Right lobe of liver (tissue), 6 donors: ENCODE data around the gene EXOC4. TPM values are rescaled to one million over a fixed set of nuclear protein-coding genes. Genes with fewer than 3 reads are reported as not detected.

Source experiments
- ATAC-seq, 4 donors: fragments of 200-7000 bp; cut with Tn5 transposase; one replicate each; pipeline ENCODE4 v1.9.1; 2020; ENCODE audit warnings: mild to moderate bottlenecking in 4 of 4, moderate library complexity in 4 of 4
- DNase-seq, 3 donors: peaks; one replicate each; pipeline ENCODE4 v3.0.0-alpha.2; 2020
- H3K27ac ChIP-seq, 3 donors: fragments of 200-600 bp; one replicate each; pipeline ENCODE4 v1.8.0; 2022
- H3K27me3 ChIP-seq, 2 donors: fragments of 200-600 bp; one replicate each; pipeline ENCODE4 v1.8.0; 2022
- H3K36me3 ChIP-seq, 4 donors: fragments of 200-600 bp; sonication (generic) in 1 of 4; one replicate each; pipeline versions ENCODE4 v1.5.1 to v1.8.0; 2017 to 2022; ENCODE audit warnings: control low read depth in 1 of 4
- H3K4me1 ChIP-seq, 4 donors: fragments of 200-600 bp; sonication (generic) in 1 of 4; one replicate each; pipeline versions ENCODE4 v1.5.1 to v1.8.0; 2017 to 2022; ENCODE audit warnings: control low read depth in 1 of 4
- H3K4me3 ChIP-seq, 3 donors: fragments of 200-600 bp; one replicate each; pipeline ENCODE4 v1.8.0; 2022
- H3K9me3 ChIP-seq, 4 donors: fragments of 200-600 bp; sonication (generic) in 1 of 4; one replicate each; pipeline versions ENCODE4 v1.5.1 to v1.8.0; 2017 to 2022; ENCODE audit warnings: control low read depth in 1 of 4
- POLR2A ChIP-seq: fragments of 450-650 bp; IDR thresholded peaks from one replicate; pipeline ENCODE4 v1.6.1; 2017; ENCODE audit warnings: antibody characterized with exemption, mild to moderate bottlenecking
- WGBS: methylation state at CpG from one replicate; pipeline ENCODE4 v1.1.6; 2018; ENCODE audit warnings: low coverage, low lambda C conversion rate; ENCODE audit not compliant: insufficient coverage; ENCODE audit errors: missing lambda C conversion rate; 5-methylcytosine and 5-hydroxymethylcytosine counted together
- intact Hi-C, 2 donors: fragments of 100-400 bp; cut with DNase I; formaldehyde crosslinking; loops; one replicate each; pipeline versions ENCODE4 v1.11.2 to v1.14.1; 2022
- total RNA-seq, 6 experiments: library from RNA; depleted of rRNA in 2 of 6; stranded (reverse); fragments of >200 nt in 2 of 6; fragmentation: NEBNext Ultra II Directional in 3 of 6; extraction: Animal tissue kit (Norgen Biotek cat#: 25700) in 3 of 6; gene quantifications; one replicate each; pipeline versions ENCODE4 v1.1.0 to v1.2.4, GENCODE V29; 2016 to 2023
- TF ChIP-seq, protein P1 (sequence below), 4 donors: fragments of 200-600 bp in 3 of 4; fragments of 450-650 bp in 1 of 4; IDR thresholded peaks; one replicate each; pipeline versions ENCODE4 v1.5.1 to v1.8.0; 2016 to 2022; ENCODE audit warnings: antibody characterized with exemption in 4 of 4, mild to moderate bottlenecking in 2 of 4
- donor health status: DM: no; HTN: yes; CAD: no.
- donor health status: DM: no; HTN: no; CAD: no.
- donor health status: DM: no; HTN: no; CAD: no.
- donor health status: DM: no; HTN: yes; CAD: no.
- donor health status: DM: no; HTN: yes; CAD: no.

The EXOC4 gene
- total RNA-seq, 6 experiments from 2014 or later = 23.7 to 33.5 (median 30.0) TPM

DNA sequence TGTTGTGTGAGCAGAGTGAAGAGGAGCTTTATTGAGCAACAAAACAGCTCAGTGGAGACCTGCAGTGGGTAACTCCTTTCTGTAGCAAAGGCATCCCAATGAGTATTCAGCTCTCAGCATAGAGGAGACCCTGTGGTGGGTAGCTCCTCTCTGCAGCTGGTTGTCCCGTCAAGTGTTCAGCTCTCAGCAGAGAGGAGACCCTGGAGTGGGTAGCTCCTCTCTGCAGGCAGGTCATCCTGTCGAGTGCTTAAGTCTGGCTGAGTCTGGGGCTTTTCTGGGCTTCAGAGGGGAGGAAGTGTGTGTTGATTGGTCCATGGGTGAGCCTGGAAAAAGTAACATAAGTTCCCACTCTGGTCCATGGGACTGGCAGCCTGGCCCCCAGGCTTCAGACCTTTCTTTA is 702.3 kb downstream of the EXOC4 start:
- intact Hi-C loops = no loop called here
- Histone ChIP-seq H3K4me3 (no peak overlapping the region), H3K27ac (no peak overlapping the region), H3K9me3 (no peaks in the 10 kb centered on the region), H3K27me3 (no peaks in the 10 kb centered on the region), H3K36me3 (no peaks in the 10 kb centered on the region), H3K4me1 (no peaks in the 10 kb centered on the region)
- ATAC-seq = no peak
- DNase-seq = no peak
- WGBS = no CpG with 5 or more reads among the region's 2 CpGs
- no peak for TF ChIP-seq POLR2A
- TF ChIP-seq, protein P1, sequence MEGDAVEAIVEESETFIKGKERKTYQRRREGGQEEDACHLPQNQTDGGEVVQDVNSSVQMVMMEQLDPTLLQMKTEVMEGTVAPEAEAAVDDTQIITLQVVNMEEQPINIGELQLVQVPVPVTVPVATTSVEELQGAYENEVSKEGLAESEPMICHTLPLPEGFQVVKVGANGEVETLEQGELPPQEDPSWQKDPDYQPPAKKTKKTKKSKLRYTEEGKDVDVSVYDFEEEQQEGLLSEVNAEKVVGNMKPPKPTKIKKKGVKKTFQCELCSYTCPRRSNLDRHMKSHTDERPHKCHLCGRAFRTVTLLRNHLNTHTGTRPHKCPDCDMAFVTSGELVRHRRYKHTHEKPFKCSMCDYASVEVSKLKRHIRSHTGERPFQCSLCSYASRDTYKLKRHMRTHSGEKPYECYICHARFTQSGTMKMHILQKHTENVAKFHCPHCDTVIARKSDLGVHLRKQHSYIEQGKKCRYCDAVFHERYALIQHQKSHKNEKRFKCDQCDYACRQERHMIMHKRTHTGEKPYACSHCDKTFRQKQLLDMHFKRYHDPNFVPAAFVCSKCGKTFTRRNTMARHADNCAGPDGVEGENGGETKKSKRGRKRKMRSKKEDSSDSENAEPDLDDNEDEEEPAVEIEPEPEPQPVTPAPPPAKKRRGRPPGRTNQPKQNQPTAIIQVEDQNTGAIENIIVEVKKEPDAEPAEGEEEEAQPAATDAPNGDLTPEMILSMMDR (IDR thresholded peaks at IDR 0.05) = no peak

DNA sequence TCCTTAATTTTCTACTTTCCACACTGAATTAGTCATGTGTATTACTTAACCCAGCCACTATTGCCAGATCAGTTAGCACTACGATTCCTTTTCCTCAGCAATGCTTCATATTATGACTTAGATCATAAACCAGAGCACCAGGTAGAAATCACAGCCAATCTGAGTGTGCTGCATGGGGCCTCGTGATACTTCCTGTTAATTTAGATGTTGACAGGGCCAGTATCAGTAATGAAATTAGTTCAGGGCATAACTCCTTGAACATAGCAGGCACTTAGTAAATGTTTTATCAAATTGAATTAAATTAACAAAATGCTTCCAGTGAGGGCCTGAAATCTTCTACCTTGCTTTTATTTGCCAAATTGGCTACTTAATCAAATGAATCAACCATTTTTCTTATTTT is 705.0 kb downstream of the EXOC4 start:
- 77% methylated on average over 2 of the region's 2 CpGs for WGBS

DNA sequence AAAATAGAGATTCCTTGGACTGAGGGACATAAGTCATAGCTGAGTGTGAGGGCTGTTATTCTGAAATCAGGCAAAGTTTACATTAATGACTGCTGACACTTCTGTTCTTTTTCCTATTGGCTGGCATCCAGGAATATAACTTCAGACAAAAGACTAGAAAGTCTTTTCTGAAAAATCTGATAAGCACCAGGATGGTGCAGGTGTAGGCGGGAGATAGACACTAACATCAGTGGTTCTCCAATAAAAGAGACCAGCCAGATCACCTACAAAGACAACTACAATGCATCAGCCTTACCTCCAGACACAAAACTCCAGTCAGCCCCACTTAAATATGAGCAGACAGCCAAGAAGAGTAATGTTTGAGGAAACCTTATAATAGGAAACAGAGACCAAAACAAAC is 705.9 kb downstream of the EXOC4 start:
- Histone ChIP-seq H3K9me3 (no peaks in the 10 kb centered on the region), H3K36me3 (no peaks in the 10 kb centered on the region), H3K4me1 (no peaks in the 10 kb centered on the region), H3K4me3 (no peak overlapping the region), H3K27ac (no peak overlapping the region), H3K27me3 (no peaks in the 10 kb centered on the region)
- TF ChIP-seq POLR2A = no peak
- TF ChIP-seq, protein P1 (IDR thresholded peaks at IDR 0.05) = no peak
- WGBS = 75% methylated on average over 1 of the region's 1 CpG
- intact Hi-C loops = no loop called here
- DNase-seq (no peak), ATAC-seq (no peak)

More for the DNA sequence above, 705.0 kb downstream of the EXOC4 start:
- no peaks in the 10 kb centered on the region for H3K9me3 ChIP-seq
- H3K4me3 ChIP-seq = no peak overlapping the region
- ATAC-seq (no peak), DNase-seq (no peak)
- H3K36me3 ChIP-seq = no peaks in the 10 kb centered on the region
- no peaks in the 10 kb centered on the region for H3K4me1 ChIP-seq
- H3K27ac ChIP-seq = no peak overlapping the region
- no peaks in the 10 kb centered on the region for H3K27me3 ChIP-seq
- no peak for TF ChIP-seq POLR2A
- TF ChIP-seq, protein P1 (IDR thresholded peaks at IDR 0.05) = no peak
- intact Hi-C loops = no loop called here

DNA sequence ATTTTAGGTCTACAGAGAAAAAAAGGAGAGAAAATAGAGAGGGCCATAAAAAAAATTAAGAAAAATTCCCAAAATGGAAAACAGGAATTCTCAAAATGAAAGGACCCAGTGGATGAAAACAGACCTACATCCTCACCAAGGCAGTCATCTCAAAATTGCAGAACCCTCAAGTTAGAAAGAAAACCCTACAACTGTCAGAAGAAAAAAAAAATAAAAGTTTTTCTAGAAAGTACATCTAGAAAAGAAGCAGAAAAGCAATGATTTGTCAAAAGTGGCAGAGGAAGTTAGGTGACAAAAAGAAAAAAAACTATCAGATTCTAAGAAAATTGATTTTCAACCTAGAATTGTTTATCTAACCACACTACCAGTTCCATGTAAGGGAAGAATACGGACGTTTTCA is 706.6 kb downstream of the EXOC4 start:
- Histone ChIP-seq H3K4me3 (no peak overlapping the region), H3K36me3 (no peaks in the 10 kb centered on the region), H3K4me1 (no peaks in the 10 kb centered on the region), H3K27ac (no peak overlapping the region), H3K9me3 (no peaks in the 10 kb centered on the region), H3K27me3 (no peaks in the 10 kb centered on the region)
- TF ChIP-seq, protein P1 (IDR thresholded peaks at IDR 0.05) = no peak
- TF ChIP-seq POLR2A = no peak
- DNase-seq = no peak
- no peak for ATAC-seq
- 95% methylated on average over 2 of the region's 2 CpGs for WGBS
- intact Hi-C loops = no loop called here

DNA sequence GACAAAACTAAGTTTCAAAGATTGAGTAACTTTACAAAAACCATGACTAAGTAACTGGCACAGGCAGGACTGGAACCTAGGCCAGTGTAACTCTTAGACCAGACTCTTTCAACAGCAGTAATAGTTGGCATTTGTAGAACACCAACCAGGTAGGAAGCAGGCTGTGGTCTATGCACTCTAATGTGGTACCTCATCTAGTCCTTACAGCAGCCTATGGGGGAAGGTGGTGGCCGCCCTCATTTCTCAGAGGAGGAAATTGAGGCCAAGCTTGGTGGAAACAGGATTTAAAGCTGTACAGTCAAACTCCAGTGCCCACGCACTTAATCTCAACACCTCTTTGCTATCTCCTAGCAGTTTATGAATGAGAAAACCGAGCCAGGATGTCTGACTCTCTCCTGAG is 708.8 kb downstream of the EXOC4 start:
- Histone ChIP-seq H3K36me3 (no peaks in the 10 kb centered on the region), H3K27me3 (no peaks in the 10 kb centered on the region), H3K9me3 (no peaks in the 10 kb centered on the region), H3K4me3 (no peak overlapping the region), H3K4me1 (no peaks in the 10 kb centered on the region), H3K27ac (no peak overlapping the region)
- intact Hi-C loops = no loop called here
- TF ChIP-seq, protein P1 (IDR thresholded peaks at IDR 0.05) = no peak
- no peak for TF ChIP-seq POLR2A
- DNase-seq (no peak), ATAC-seq (no peak)
- 80% methylated on average over 2 of the region's 3 CpGs for WGBS
